HCT116 (cell line): ENCODE data around the gene SLC24A3. TPM values are rescaled to one million over a fixed set of nuclear protein-coding genes. Genes with fewer than 3 reads are reported as not detected.

Experiments used
- ATAC-seq: fragments of 200-7000 bp; cut with Tn5 transposase; 2 replicates; pipeline ENCODE4 v1.9.1; 2020; ENCODE audit warnings: mild to moderate bottlenecking, moderate library complexity
- BruUV-seq: library from RNA; stranded (reverse); fragments of 400-500 nt; replicated peaks from 2 replicates; lab custom pipeline; 2021; lab: Mats Ljungman, UMichigan
- CTCF ChIA-PET: fragments of 300-600 bp; sonication (Branson Sonifier 250); formaldehyde crosslinking; loops from one replicate; lab custom pipeline; 2021; ENCODE audit warnings: antibody characterized with exemption; lab: Charles Lee
- POLR2A ChIA-PET: fragments of 300-600, 350-600 bp; sonication (Branson Sonifier 250); formaldehyde crosslinking; loops from one replicate; lab custom pipeline; 2021; ENCODE audit warnings: antibody characterized with exemption; lab: Charles Lee
- RAD21 ChIA-PET, 2 experiments: fragments of 300-600 bp; sonication (Branson Sonifier 250); formaldehyde crosslinking; loops; one replicate each; lab custom pipeline; 2023; ENCODE audit warnings: low total read pairs in 2 of 2; ENCODE audit not compliant: uncharacterized antibody in 2 of 2, unreplicated experiment in 2 of 2, low non-redundant PET in 1 of 2; lab: Charles Lee
- DNase-seq: peaks from one replicate; pipeline ENCODE4 v3.0.0-alpha.2; 2010; ENCODE audit warnings: low read depth, low spot score
- H2AFZ ChIP-seq: fragments of 200-600 bp; shearing (Covaris generic), sonication (generic); 2 replicates; pipeline ENCODE4 v1.6.1; 2017; ENCODE audit warnings: low read depth, mixed run types, mixed read lengths, antibody characterized with exemption, low read length; ENCODE audit not compliant: poor library complexity, severe bottlenecking
- H3K27ac ChIP-seq: 2 replicates; pipeline ENCODE4 v1.5.1; 2012; ENCODE audit warnings: low read depth, low read length
- H3K27me3 ChIP-seq: fragments of 200-600 bp; sonication (generic); 2 replicates; pipeline ENCODE4 v1.6.1; 2016; ENCODE audit warnings: mixed run types, low read length, mixed read lengths; ENCODE audit not compliant: insufficient read depth
- H3K36me3 ChIP-seq, 2 experiments: fragments of 200-500 bp in 1 of 2; fragments of 200-600 bp in 1 of 2; sonication (Bioruptor generic) in 1 of 2; sonication (generic) in 1 of 2; 2 replicates each; pipeline versions ENCODE4 v1.5.1 to v1.6.1; 2014 to 2016; ENCODE audit warnings: low read length in 2 of 2, inconsistent platforms in 1 of 2, mixed read lengths in 1 of 2, mixed run types in 1 of 2; ENCODE audit not compliant: insufficient read depth in 2 of 2, control insufficient read depth in 1 of 2
- H3K4me1 ChIP-seq, 2 experiments: fragments of 200-600 bp in 1 of 2; sonication (generic) in 1 of 2; 2 replicates each; pipeline versions ENCODE4 v1.5.1 to v1.6.1; 2012 to 2017; ENCODE audit warnings: low read length in 2 of 2, inconsistent platforms in 1 of 2, mild to moderate bottlenecking in 1 of 2, mixed read lengths in 1 of 2, mixed run types in 1 of 2, moderate library complexity in 1 of 2; ENCODE audit not compliant: insufficient read depth in 2 of 2, control insufficient read depth in 1 of 2
- H3K4me2 ChIP-seq: fragments of 200-600 bp; sonication (generic); 2 replicates; pipeline ENCODE4 v1.6.1; 2017; ENCODE audit warnings: mixed run types, low read length, mixed read lengths
- H3K4me3 ChIP-seq, 2 experiments: fragments of 200-600 bp in 1 of 2; sonication (generic) in 1 of 2; replicated peaks in 1 of 2; 2 replicates each; pipeline ENCODE4 v1.5.1; 2011 to 2016; ENCODE audit warnings: low read length in 2 of 2, control low read depth in 1 of 2, low read depth in 1 of 2, mild to moderate bottlenecking in 1 of 2, mixed read lengths in 1 of 2, mixed run types in 1 of 2
- H3K79me2 ChIP-seq: fragments of 200-600 bp; sonication (generic); 2 replicates; pipeline ENCODE4 v1.6.1; 2017; ENCODE audit warnings: mild to moderate bottlenecking, mixed run types, low read length, moderate library complexity, mixed read lengths; ENCODE audit not compliant: insufficient read depth
- H3K9ac ChIP-seq: fragments of 200-600 bp; sonication (generic); 2 replicates; pipeline ENCODE4 v1.6.1; 2016; ENCODE audit warnings: low read length, mixed read lengths
- H3K9me2 ChIP-seq: fragments of 200-600 bp; sonication (generic), shearing (Covaris generic); 2 replicates; pipeline ENCODE4 v1.6.1; 2017; ENCODE audit warnings: mixed run types, mild to moderate bottlenecking, moderate library complexity; ENCODE audit not compliant: insufficient read depth
- H3K9me3 ChIP-seq, 2 experiments: fragments of 200-500 bp in 1 of 2; fragments of 200-600 bp in 1 of 2; sonication (Bioruptor generic) in 1 of 2; sonication (generic) in 1 of 2; 2 replicates each; pipeline ENCODE4 v1.6.1; 2014 to 2017; ENCODE audit warnings: low read length in 2 of 2, mixed read lengths in 2 of 2, inconsistent platforms in 1 of 2, low read depth in 1 of 2, mild to moderate bottlenecking in 1 of 2, mixed run types in 1 of 2, moderate library complexity in 1 of 2; ENCODE audit not compliant: control insufficient read depth in 1 of 2, insufficient read depth in 1 of 2
- H4K20me1 ChIP-seq: fragments of 200-600 bp; sonication (generic), shearing (Covaris generic); 2 replicates; pipeline ENCODE4 v1.6.1; 2017; ENCODE audit warnings: mixed run types, mild to moderate bottlenecking, moderate library complexity; ENCODE audit not compliant: insufficient read depth
- EGR1 ChIP-seq: IDR thresholded peaks from 2 replicates; pipeline ENCODE4 v1.6.1; 2012; ENCODE audit warnings: low read depth
- ELF1 ChIP-seq: IDR thresholded peaks from 2 replicates; pipeline ENCODE4 v1.6.1; 2012; ENCODE audit warnings: low read depth, borderline replicate concordance
- FOSL1 ChIP-seq: IDR thresholded peaks from 2 replicates; pipeline ENCODE4 v1.6.1; 2012; ENCODE audit warnings: low read depth
- JUND ChIP-seq: IDR thresholded peaks from 2 replicates; pipeline ENCODE4 v1.6.1; 2012
- POLR2AphosphoS5 ChIP-seq: IDR thresholded peaks from 2 replicates; pipeline ENCODE4 v1.6.1; 2011; ENCODE audit warnings: mild to moderate bottlenecking, low read depth, low read length, moderate library complexity
- SIN3A ChIP-seq: IDR thresholded peaks from 2 replicates; pipeline ENCODE4 v1.6.1; 2012; ENCODE audit warnings: low read depth
- SRF ChIP-seq: IDR thresholded peaks from 2 replicates; pipeline ENCODE4 v1.6.1; 2012; ENCODE audit warnings: low read depth
- TCF7L2 ChIP-seq: IDR thresholded peaks from 2 replicates; pipeline ENCODE4 v1.7.0; 2011; ENCODE audit warnings: borderline replicate concordance, inconsistent platforms; ENCODE audit not compliant: insufficient read depth, insufficient read length; ENCODE audit errors: extremely low read depth
- YY1 ChIP-seq: IDR thresholded peaks from 2 replicates; pipeline ENCODE4 v1.6.1; 2011; ENCODE audit warnings: low read length, low read depth, moderate library complexity, mild to moderate bottlenecking; ENCODE audit not compliant: insufficient replicate concordance; ENCODE audit errors: extremely low read depth
- ZNF274 ChIP-seq: fragments of 200-500 bp; sonication (Bioruptor generic); IDR thresholded peaks from 2 replicates; pipeline ENCODE4 v1.6.1; 2014; ENCODE audit warnings: mild to moderate bottlenecking, low read depth, low read length, inconsistent platforms
- intact Hi-C: fragments of 100-400 bp; cut with micrococcal nuclease; formaldehyde crosslinking; loops from 2 replicates; pipeline ENCODE4 v1.10.0; 2022
- total RNA-seq: library from RNA; stranded (reverse); gene quantifications from one replicate; pipeline ENCODE4 v1.2.1, GENCODE V29; 2021; ENCODE audit not compliant: unreplicated experiment
- TF ChIP-seq, protein P1 (sequence below): IDR thresholded peaks from 2 replicates; pipeline ENCODE4 v1.6.1; 2011; ENCODE audit warnings: mild to moderate bottlenecking, low read length, moderate library complexity; ENCODE audit not compliant: insufficient replicate concordance; ENCODE audit errors: extremely low read depth
- TF ChIP-seq, protein P2 (sequence below): IDR thresholded peaks from 2 replicates; pipeline ENCODE4 v1.6.1; 2012

Gene SLC24A3
- total RNA-seq, 1 experiment from 2014 or later, result not detected

DNA sequence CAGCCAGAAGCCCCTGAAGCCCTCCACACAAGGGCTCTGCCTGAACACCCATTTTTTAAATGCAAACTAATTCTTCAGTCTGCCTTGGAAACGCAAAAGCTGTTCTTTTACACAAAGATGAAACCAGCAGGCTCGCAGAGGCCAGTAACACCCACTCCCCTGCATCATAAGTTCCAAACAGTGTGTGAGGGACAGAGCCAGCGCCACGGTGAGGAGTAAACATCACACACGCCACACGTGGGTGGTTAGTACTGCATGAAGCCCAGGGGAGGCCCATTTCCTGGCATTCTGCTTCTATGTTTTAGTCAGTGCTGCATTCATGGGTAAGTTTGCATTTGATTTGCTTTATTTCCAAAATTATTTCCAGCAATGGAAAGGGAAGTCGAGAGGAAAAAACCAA lies 327.9 kb downstream of the SLC24A3 start:
- no peak overlapping the region for H3K4me2 ChIP-seq
- no peaks in the 10 kb centered on the region for H3K9me2 ChIP-seq
- H2AFZ ChIP-seq, result no peak overlapping the region
- no peak for DNase-seq
- intact Hi-C loops, result no loop called here
- ATAC-seq, result no peak
- no peak overlapping the region for H3K9ac ChIP-seq
- H3K9me3 ChIP-seq, result no peaks in the 10 kb centered on the region
- ChIA-PET POLR2A (no interaction called here), CTCF (no interaction called here), RAD21 (no interaction called here)
- no peaks in the 10 kb centered on the region for H3K36me3 ChIP-seq
- BruUV-seq, result no TSS peak
- no peak overlapping the region for H3K4me3 ChIP-seq
- no peaks in the 10 kb centered on the region for H3K79me2 ChIP-seq
- TF ChIP-seq FOSL1 (no peak), SRF (no peak), ELF1 (no peak), TCF7L2 (no peak), SIN3A (no peak), ZNF274 (no peak), POLR2AphosphoS5 (no peak), JUND (no peak), EGR1 (no peak), YY1 (no peak)
- TF ChIP-seq, protein P1, sequence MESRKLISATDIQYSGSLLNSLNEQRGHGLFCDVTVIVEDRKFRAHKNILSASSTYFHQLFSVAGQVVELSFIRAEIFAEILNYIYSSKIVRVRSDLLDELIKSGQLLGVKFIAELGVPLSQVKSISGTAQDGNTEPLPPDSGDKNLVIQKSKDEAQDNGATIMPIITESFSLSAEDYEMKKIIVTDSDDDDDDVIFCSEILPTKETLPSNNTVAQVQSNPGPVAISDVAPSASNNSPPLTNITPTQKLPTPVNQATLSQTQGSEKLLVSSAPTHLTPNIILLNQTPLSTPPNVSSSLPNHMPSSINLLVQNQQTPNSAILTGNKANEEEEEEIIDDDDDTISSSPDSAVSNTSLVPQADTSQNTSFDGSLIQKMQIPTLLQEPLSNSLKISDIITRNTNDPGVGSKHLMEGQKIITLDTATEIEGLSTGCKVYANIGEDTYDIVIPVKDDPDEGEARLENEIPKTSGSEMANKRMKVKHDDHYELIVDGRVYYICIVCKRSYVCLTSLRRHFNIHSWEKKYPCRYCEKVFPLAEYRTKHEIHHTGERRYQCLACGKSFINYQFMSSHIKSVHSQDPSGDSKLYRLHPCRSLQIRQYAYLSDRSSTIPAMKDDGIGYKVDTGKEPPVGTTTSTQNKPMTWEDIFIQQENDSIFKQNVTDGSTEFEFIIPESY, result no peak
- TF ChIP-seq, protein P2, sequence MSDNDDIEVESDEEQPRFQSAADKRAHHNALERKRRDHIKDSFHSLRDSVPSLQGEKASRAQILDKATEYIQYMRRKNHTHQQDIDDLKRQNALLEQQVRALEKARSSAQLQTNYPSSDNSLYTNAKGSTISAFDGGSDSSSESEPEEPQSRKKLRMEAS, result no peak
- no peaks in the 10 kb centered on the region for H3K4me1 ChIP-seq
- H3K27ac ChIP-seq, result no peak overlapping the region
- H3K27me3 ChIP-seq, result no peaks in the 10 kb centered on the region
- no peaks in the 10 kb centered on the region for H4K20me1 ChIP-seq
